Endothelial cell of umbilical vein (primary cell): ENCODE measurements around the gene MYO9A. TPM values are rescaled to one million over a fixed set of nuclear protein-coding genes. Genes with fewer than 3 reads are reported as not detected.

Experiments used
- BruUV-seq: library from RNA; stranded (reverse); fragments of 400-500 nt; replicated peaks from 2 replicates; lab custom pipeline; 2021; lab: Mats Ljungman, UMichigan
- CTCF ChIA-PET: fragments of 300-600, 350-600 bp; sonication (Branson Sonifier 250); formaldehyde crosslinking; loops from one replicate; lab custom pipeline; 2021; ENCODE audit warnings: antibody characterized with exemption, inconsistent platforms; lab: Charles Lee
- POLR2A ChIA-PET: fragments of 300-600, 350-600 bp; sonication (Branson Sonifier 250); formaldehyde crosslinking; loops from one replicate; lab custom pipeline; 2021; ENCODE audit warnings: antibody characterized with exemption, inconsistent platforms; lab: Charles Lee
- DNase-seq: peaks from one replicate; pipeline ENCODE4 v3.0.0-alpha.2; 2011; ENCODE audit warnings: low read depth, low spot score
- FAIRE-seq: peaks from 2 replicates; lab custom pipeline; 2011; peaks lifted over from hg19 to GRCh38; lab: Jason Lieb, UNC
- H2AFZ ChIP-seq: 2 replicates; pipeline ENCODE4 v1.6.0; 2012; ENCODE audit warnings: low read depth, low read length, control low read depth, inconsistent platforms
- H3K27ac ChIP-seq: 2 replicates; pipeline ENCODE4 v1.5.1; 2011; ENCODE audit warnings: low read depth, mild to moderate bottlenecking, control low read depth, low read length, moderate library complexity; ENCODE audit not compliant: insufficient read depth
- H3K27me3 ChIP-seq, 2 experiments: 2 replicates each; pipeline versions ENCODE4 v1.6.0 to v1.6.1; 2011; ENCODE audit warnings: low read length in 2 of 2, mixed read lengths in 1 of 2; ENCODE audit not compliant: control insufficient read depth in 2 of 2, insufficient read depth in 2 of 2
- H3K36me3 ChIP-seq, 2 experiments: 2 replicates in 1 of 2; 3 replicates in 1 of 2; pipeline ENCODE4 v1.5.1; 2011; ENCODE audit warnings: low read length in 2 of 2, mild to moderate bottlenecking in 1 of 2, moderate library complexity in 1 of 2; ENCODE audit not compliant: control insufficient read depth in 2 of 2, insufficient read depth in 2 of 2; ENCODE audit errors: extremely low read depth in 1 of 2
- H3K4me1 ChIP-seq: 3 replicates; pipeline ENCODE4 v1.5.1; 2011; ENCODE audit warnings: mild to moderate bottlenecking, low read length; ENCODE audit not compliant: control insufficient read depth, insufficient read depth; ENCODE audit errors: extremely low read depth
- H3K4me2 ChIP-seq: 2 replicates; pipeline ENCODE4 v1.6.1; 2011; ENCODE audit warnings: low read length, control low read depth, mixed read lengths; ENCODE audit not compliant: insufficient read depth
- H3K4me3 ChIP-seq, 3 experiments: fragments of 200-600 bp in 1 of 3; sonication (generic), shearing (Covaris generic) in 1 of 3; replicated peaks in 1 of 3; 2 replicates each; pipeline ENCODE4 v1.5.1; 2011 to 2016; ENCODE audit warnings: control low read depth in 3 of 3, low read length in 3 of 3, mild to moderate bottlenecking in 2 of 3, inconsistent platforms in 1 of 3, low read depth in 1 of 3, moderate library complexity in 1 of 3; ENCODE audit not compliant: insufficient read depth in 1 of 3
- H3K79me2 ChIP-seq: 2 replicates; pipeline ENCODE4 v1.6.0; 2012; ENCODE audit warnings: low read length, inconsistent platforms; ENCODE audit not compliant: control insufficient read depth, insufficient read depth
- H3K9ac ChIP-seq: replicated peaks from 2 replicates; pipeline ENCODE3; 2011; ENCODE audit warnings: low read length, control low read depth; ENCODE audit not compliant: insufficient read depth; ENCODE audit errors: extremely low read depth
- H3K9me1 ChIP-seq: replicated peaks from 3 replicates; pipeline ENCODE4 v1.6.0; 2011; ENCODE audit warnings: mild to moderate bottlenecking, low read length; ENCODE audit not compliant: control insufficient read depth, insufficient read depth; ENCODE audit errors: extremely low read depth
- H3K9me3 ChIP-seq: replicated peaks from 2 replicates; pipeline ENCODE4 v1.5.1; 2012; ENCODE audit warnings: low read length, inconsistent platforms; ENCODE audit not compliant: control insufficient read depth, insufficient read depth
- H4K20me1 ChIP-seq: replicated peaks from 2 replicates; pipeline ENCODE3; 2011; ENCODE audit warnings: mild to moderate bottlenecking, low read length; ENCODE audit not compliant: control insufficient read depth, insufficient read depth; ENCODE audit errors: extremely low read depth
- EZH2 ChIP-seq: IDR thresholded peaks from 2 replicates; pipeline ENCODE4 v1.6.1; 2012; ENCODE audit warnings: borderline replicate concordance, low read depth, mild to moderate bottlenecking, moderate library complexity, low read length, inconsistent platforms; ENCODE audit not compliant: severe bottlenecking
- GATA2 ChIP-seq: IDR thresholded peaks from 2 replicates; pipeline ENCODE4 v1.7.0; 2011; ENCODE audit warnings: low read depth, mild to moderate bottlenecking, moderate library complexity, mixed read lengths, low read length; ENCODE audit not compliant: insufficient read length, insufficient read depth
- MYC ChIP-seq: IDR thresholded peaks from one replicate; pipeline ENCODE4 v1.6.1; 2011; ENCODE audit warnings: mild to moderate bottlenecking, low read depth, low read length
- POLR2A ChIP-seq: IDR thresholded peaks from 2 replicates; pipeline ENCODE4 v1.6.1; 2012; ENCODE audit warnings: low read depth, mild to moderate bottlenecking, control low read depth, low read length
- POLR2AphosphoS5 ChIP-seq: IDR thresholded peaks from 2 replicates; pipeline ENCODE4 v1.6.1; 2012; ENCODE audit warnings: low read depth, mild to moderate bottlenecking, control low read depth, low read length, moderate library complexity; ENCODE audit not compliant: insufficient read depth
- dilution Hi-C: fragments of 300-500 bp; cut with MboI; formaldehyde crosslinking; loops from one replicate; pipeline ENCODE4 v1.15.0; 2019; ENCODE audit warnings: low sequenced_read_pairs; ENCODE audit not compliant: extremely low pct_ligation_motif_present
- intact Hi-C: fragments of 100-400 bp; cut with micrococcal nuclease; formaldehyde crosslinking; loops from one replicate; pipeline ENCODE4 v1.10.0; 2022
- polyA plus RNA-seq, 4 experiments: library from polyadenylated mRNA; depleted of rRNA in 3 of 4; stranded (reverse) in 3 of 4; unstranded in 1 of 4; fragments of >200 nt; gene quantifications; 2 replicates each; pipeline versions ENCODE4 v1.2.1 to v1.2.3, GENCODE V29; 2011 to 2012; ENCODE audit warnings: missing spikeins in 1 of 4
- total RNA-seq: library from RNA; stranded (reverse); gene quantifications from 2 replicates; pipeline ENCODE4 v1.2.3, GENCODE V29; 2021
- TF ChIP-seq, protein P1 (sequence below), 2 donors: IDR thresholded peaks; 1 replicate in 1 of 2; 2 replicates in 1 of 2; pipeline ENCODE4 v1.5.1; 2011; ENCODE audit warnings: low read length in 2 of 2, mild to moderate bottlenecking in 2 of 2, moderate library complexity in 2 of 2, control low read depth in 1 of 2, inconsistent platforms in 1 of 2, low read depth in 1 of 2; ENCODE audit not compliant: insufficient read depth in 1 of 2; ENCODE audit errors: extremely low read depth in 1 of 2

MYO9A gene
- total and polyA plus RNA-seq, 2 donors (not counting 3 experiments of a cell fraction or from before 2014, with no cell fraction given): 6.4 to 30.3 TPM

GRCh38 chr15:71807691-71808091, 310.3 kb downstream of the MYO9A start:
- ChIA-PET POLR2A (no interaction called here), CTCF (interaction anchor here (0.8 to 12.4 kb wide), 7 partner anchors 9 to 349 kb away, joined by 3 to 235 read pairs (median 4); no protein-coding TSS in a partner anchor)
- H4K20me1 ChIP-seq: no peaks in the 10 kb centered on the region
- H3K27me3 ChIP-seq: no peaks in the 10 kb centered on the region
- intact Hi-C loops: no loop called here
- no peak overlapping the region for H2AFZ ChIP-seq
- H3K79me2 ChIP-seq: no peaks in the 10 kb centered on the region
- BruUV-seq: no TSS peak
- H3K4me2 ChIP-seq: no peak overlapping the region
- peaks cover 14% of the 10 kb centered on the region for H3K4me1 ChIP-seq
- no peaks in the 10 kb centered on the region for H3K9me1 ChIP-seq
- no peak overlapping the region for H3K27ac ChIP-seq
- FAIRE-seq (no peak), DNase-seq (no peak)
- H3K9me3 ChIP-seq: no peaks in the 10 kb centered on the region
- H3K36me3 ChIP-seq: no peaks in the 10 kb centered on the region
- dilution Hi-C loops: no loop called here
- TF ChIP-seq POLR2AphosphoS5: no peak
- no peak for TF ChIP-seq GATA2
- TF ChIP-seq, protein P1, sequence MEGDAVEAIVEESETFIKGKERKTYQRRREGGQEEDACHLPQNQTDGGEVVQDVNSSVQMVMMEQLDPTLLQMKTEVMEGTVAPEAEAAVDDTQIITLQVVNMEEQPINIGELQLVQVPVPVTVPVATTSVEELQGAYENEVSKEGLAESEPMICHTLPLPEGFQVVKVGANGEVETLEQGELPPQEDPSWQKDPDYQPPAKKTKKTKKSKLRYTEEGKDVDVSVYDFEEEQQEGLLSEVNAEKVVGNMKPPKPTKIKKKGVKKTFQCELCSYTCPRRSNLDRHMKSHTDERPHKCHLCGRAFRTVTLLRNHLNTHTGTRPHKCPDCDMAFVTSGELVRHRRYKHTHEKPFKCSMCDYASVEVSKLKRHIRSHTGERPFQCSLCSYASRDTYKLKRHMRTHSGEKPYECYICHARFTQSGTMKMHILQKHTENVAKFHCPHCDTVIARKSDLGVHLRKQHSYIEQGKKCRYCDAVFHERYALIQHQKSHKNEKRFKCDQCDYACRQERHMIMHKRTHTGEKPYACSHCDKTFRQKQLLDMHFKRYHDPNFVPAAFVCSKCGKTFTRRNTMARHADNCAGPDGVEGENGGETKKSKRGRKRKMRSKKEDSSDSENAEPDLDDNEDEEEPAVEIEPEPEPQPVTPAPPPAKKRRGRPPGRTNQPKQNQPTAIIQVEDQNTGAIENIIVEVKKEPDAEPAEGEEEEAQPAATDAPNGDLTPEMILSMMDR (IDR thresholded peaks at IDR 0.05; ENCODE audit: extremely low read depth in 1 of 2, insufficient read depth in 1 of 2, low read depth in 1 of 2, low read length in 2 of 2): no peak
- no peak for TF ChIP-seq MYC
- no peak for TF ChIP-seq POLR2A
- no peak for TF ChIP-seq EZH2
- H3K9ac ChIP-seq: no peak overlapping the region
- H3K4me3 ChIP-seq: no peak overlapping the region
